Measurements from ENCODE around the gene TUBA8. TPM values are rescaled to one million over a fixed set of nuclear protein-coding genes. Genes with fewer than 3 reads are reported as not detected.
"Not testable (repeated sequence)": the region's sequence is repeated elsewhere in the genome, so short reads cannot be mapped to it uniquely, and the experiment has no call there.

The TUBA8 gene
- total and polyA plus RNA-seq, 3 donors from 2014 or later = 17.2 to 66.6 (median 60.5) TPM

DNA sequence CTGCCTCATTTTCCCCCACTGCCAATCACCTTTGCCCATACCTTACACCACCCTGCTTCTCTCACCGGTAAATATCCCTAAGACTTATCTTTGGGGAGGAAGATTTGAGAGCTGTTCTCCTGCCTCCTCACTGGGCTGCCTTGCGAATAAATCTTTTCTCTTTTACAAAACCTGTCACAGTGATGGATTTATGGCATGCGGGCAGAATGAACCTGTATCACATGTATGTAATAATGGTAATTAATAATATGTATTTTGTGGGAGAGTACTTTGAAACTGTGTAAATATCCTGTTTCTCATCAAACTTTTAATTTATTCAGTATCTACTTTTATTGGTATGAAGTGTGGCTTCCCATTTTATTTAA lies 35.8 kb downstream of the TUBA8 start:
- WGBS, 2 donors = 75 to 76% methylated on average over 3 of the region's 3 CpGs
- Histone ChIP-seq H3K36me3 (ENCODE audit: low read depth, missing control alignments) (no peaks in the 10 kb centered on the region), H3K9me3 (no peaks in the 10 kb centered on the region), H3K4me3 (no peak overlapping the region), H3K27ac (no peak overlapping the region), H3K4me1 (no peaks in the 10 kb centered on the region), H3K27me3 (no peaks in the 10 kb centered on the region)
- no peak for DNase-seq
- TF ChIP-seq, protein P1, sequence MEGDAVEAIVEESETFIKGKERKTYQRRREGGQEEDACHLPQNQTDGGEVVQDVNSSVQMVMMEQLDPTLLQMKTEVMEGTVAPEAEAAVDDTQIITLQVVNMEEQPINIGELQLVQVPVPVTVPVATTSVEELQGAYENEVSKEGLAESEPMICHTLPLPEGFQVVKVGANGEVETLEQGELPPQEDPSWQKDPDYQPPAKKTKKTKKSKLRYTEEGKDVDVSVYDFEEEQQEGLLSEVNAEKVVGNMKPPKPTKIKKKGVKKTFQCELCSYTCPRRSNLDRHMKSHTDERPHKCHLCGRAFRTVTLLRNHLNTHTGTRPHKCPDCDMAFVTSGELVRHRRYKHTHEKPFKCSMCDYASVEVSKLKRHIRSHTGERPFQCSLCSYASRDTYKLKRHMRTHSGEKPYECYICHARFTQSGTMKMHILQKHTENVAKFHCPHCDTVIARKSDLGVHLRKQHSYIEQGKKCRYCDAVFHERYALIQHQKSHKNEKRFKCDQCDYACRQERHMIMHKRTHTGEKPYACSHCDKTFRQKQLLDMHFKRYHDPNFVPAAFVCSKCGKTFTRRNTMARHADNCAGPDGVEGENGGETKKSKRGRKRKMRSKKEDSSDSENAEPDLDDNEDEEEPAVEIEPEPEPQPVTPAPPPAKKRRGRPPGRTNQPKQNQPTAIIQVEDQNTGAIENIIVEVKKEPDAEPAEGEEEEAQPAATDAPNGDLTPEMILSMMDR (IDR thresholded peaks at IDR 0.05) = no peak
- no peak for TF ChIP-seq POLR2A (IDR thresholded peaks at IDR 0.05)
- intact Hi-C loops (cut with DNase I; ENCODE audit: low total_unique reads) = no loop called here

GRCh38 chr22:18147791-18148190 lies 37.2 kb downstream of the TUBA8 start:
- Histone ChIP-seq H3K27me3 (no peaks in the 10 kb centered on the region), H3K4me3 (no peak overlapping the region), H3K36me3 (ENCODE audit: low read depth, missing control alignments) (no peaks in the 10 kb centered on the region), H3K4me1 (no peaks in the 10 kb centered on the region), H3K9me3 (no peaks in the 10 kb centered on the region), H3K27ac (no peak overlapping the region)
- WGBS, 2 donors = 95 to 96% methylated on average over 5 of the region's 5 CpGs
- TF ChIP-seq POLR2A (IDR thresholded peaks at IDR 0.05) = no peak
- TF ChIP-seq, protein P1 (IDR thresholded peaks at IDR 0.05) = no peak
- no peak for DNase-seq
- intact Hi-C loops (cut with DNase I; ENCODE audit: low total_unique reads) = no loop called here

- Histone ChIP-seq H3K27me3 (no peaks in the 10 kb centered on the region), H3K27ac (no peak overlapping the region), H3K4me3 (no peak overlapping the region), H3K4me1 (no peaks in the 10 kb centered on the region), H3K9me3 (no peaks in the 10 kb centered on the region), H3K36me3 (ENCODE audit: low read depth, missing control alignments) (no peaks in the 10 kb centered on the region)
- intact Hi-C loops (cut with DNase I; ENCODE audit: low total_unique reads) = no loop called here
- DNase-seq = no peak
- 73 to 84% methylated on average over 16 to 17 of the region's 17 CpGs for WGBS, 2 donors
- no peak for TF ChIP-seq POLR2A (IDR thresholded peaks at IDR 0.05)
- TF ChIP-seq, protein P1 (IDR thresholded peaks at IDR 0.05) = no peak
Observed at GRCh38 chr22:18148293-18148965, 37.8 kb downstream of the TUBA8 start.

- no peak overlapping the region for H3K4me3 ChIP-seq
- H3K4me1 ChIP-seq = no peaks in the 10 kb centered on the region
- TF ChIP-seq POLR2A (IDR thresholded peaks at IDR 0.05) = no peak
- TF ChIP-seq, protein P1 (IDR thresholded peaks at IDR 0.05) = no peak
- 77 to 82% methylated on average over 8 of the region's 8 CpGs for WGBS, 2 donors
- no peaks in the 10 kb centered on the region for H3K36me3 ChIP-seq (ENCODE audit: low read depth, missing control alignments)
- intact Hi-C loops (cut with DNase I; ENCODE audit: low total_unique reads) = no loop called here
- H3K9me3 ChIP-seq = no peaks in the 10 kb centered on the region
- no peaks in the 10 kb centered on the region for H3K27me3 ChIP-seq
- no peak overlapping the region for H3K27ac ChIP-seq
- DNase-seq = no peak
Observed at GRCh38 chr22:18152519-18152918, 41.9 kb downstream of the TUBA8 start.

GRCh38 chr22:18154821-18155390 lies 44.3 kb downstream of the TUBA8 start:
- TF ChIP-seq POLR2A (IDR thresholded peaks at IDR 0.05) = no peak
- TF ChIP-seq, protein P1 (IDR thresholded peaks at IDR 0.05) = no peak
- Histone ChIP-seq H3K27ac (no peak overlapping the region), H3K4me1 (no peaks in the 10 kb centered on the region)

DNA sequence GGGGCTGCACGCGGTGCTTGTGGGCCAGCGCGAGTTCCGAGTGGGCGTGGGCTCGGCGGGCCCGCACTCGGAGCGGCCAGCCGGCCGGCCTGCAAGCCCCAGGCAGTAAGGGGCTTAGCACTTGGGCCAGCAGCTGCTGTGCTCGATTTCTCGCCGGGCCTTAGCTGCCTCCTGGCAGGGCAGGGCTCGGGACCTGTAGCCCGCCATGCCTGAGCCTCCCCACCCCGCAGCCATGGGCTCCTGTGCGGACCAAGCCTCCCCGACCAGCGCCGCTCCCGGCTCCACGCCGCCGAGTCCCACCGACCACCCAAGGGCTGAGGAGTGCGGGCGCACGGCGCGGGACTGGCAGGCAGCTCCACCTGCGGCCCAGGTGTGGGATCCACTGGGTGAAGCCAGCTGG lies 44.9 kb downstream of the TUBA8 start:
- not testable (repeated sequence) for H3K9me3 ChIP-seq
- 80 to 90% methylated on average over 2 to 26 of the region's 34 CpGs for WGBS, 2 donors

More at GRCh38 chr22:18154821-18155390, 44.3 kb downstream of the TUBA8 start:
- H3K9me3 ChIP-seq = no peaks in the 10 kb centered on the region
- 64 to 88% methylated on average over 1 to 8 of the region's 8 CpGs for WGBS, 2 donors
- H3K36me3 ChIP-seq (ENCODE audit: low read depth, missing control alignments) = no peaks in the 10 kb centered on the region
- intact Hi-C loops (cut with DNase I; ENCODE audit: low total_unique reads) = no loop called here
- no peaks in the 10 kb centered on the region for H3K27me3 ChIP-seq
- DNase-seq = no peak
- no peak overlapping the region for H3K4me3 ChIP-seq

More for the DNA sequence above, 44.9 kb downstream of the TUBA8 start:
- H3K27me3 ChIP-seq; H3K4me1 ChIP-seq; DNase-seq; H3K36me3 ChIP-seq (ENCODE audit: low read depth, missing control alignments); intact Hi-C loops (cut with DNase I; ENCODE audit: low total_unique reads); H3K27ac ChIP-seq: not testable (repeated sequence)
- H3K4me3 ChIP-seq = peak overlapping the region; percentile 9 to 29

All from testis (tissue), 3 donors.